Activated CD4-positive, alpha-beta T cell treated with anti-CD3 and anti-CD28 coated beads, Interleukin-2, amount 50 U/mL, for 4 hours (primary cell): Measurements from ENCODE around the gene PKIB.

ENCODE experiments used
- DNase-seq, 2 experiments: peaks; one replicate each; pipeline ENCODE4 v3.0.0-alpha.2; 2020

PKIB gene

GRCh38 chr6:122669868-122670267, 59.7 kb downstream of the PKIB start:
- no peak for DNase-seq

- DNase-seq, result no peak
These were observed 61.0 kb downstream of the PKIB start for GRCh38 chr6:122671251-122671650.

- no peak for DNase-seq
These were observed 63.2 kb downstream of the PKIB start for GRCh38 chr6:122673343-122673961.

GRCh38 chr6:122676146-122676545, 65.9 kb downstream of the PKIB start:
- no peak for DNase-seq

GRCh38 chr6:122676688-122677087, 66.5 kb downstream of the PKIB start:
- DNase-seq, result no peak

- DNase-seq, result no peak
These were observed 67.2 kb downstream of the PKIB start for GRCh38 chr6:122677406-122677805.

GRCh38 chr6:122678841-122679240, 68.6 kb downstream of the PKIB start:
- no peak for DNase-seq

GRCh38 chr6:122681705-122682104, 71.5 kb downstream of the PKIB start:
- DNase-seq, result no peak

GRCh38 chr6:122683989-122684651, 73.9 kb downstream of the PKIB start:
- no peak for DNase-seq

- no peak for DNase-seq
These were observed 82.0 kb downstream of the PKIB start for GRCh38 chr6:122692175-122692598.

GRCh38 chr6:122692807-122693580, 82.8 kb downstream of the PKIB start:
- DNase-seq, result no peak

GRCh38 chr6:122694075-122694474, 83.9 kb downstream of the PKIB start:
- no peak for DNase-seq

GRCh38 chr6:122694602-122695001, 84.4 kb downstream of the PKIB start:
- no peak for DNase-seq

GRCh38 chr6:122695188-122695587, 85.0 kb downstream of the PKIB start:
- DNase-seq, result no peak

GRCh38 chr6:122696079-122696478, 85.9 kb downstream of the PKIB start:
- no peak for DNase-seq

- DNase-seq, result no peak
These were observed 86.6 kb downstream of the PKIB start for GRCh38 chr6:122696853-122697252.

- no peak for DNase-seq
These were observed 87.3 kb downstream of the PKIB start for GRCh38 chr6:122697458-122697857.

GRCh38 chr6:122701666-122702065, 91.5 kb downstream of the PKIB start:
- no peak for DNase-seq

- DNase-seq, result no peak
These were observed 92.6 kb downstream of the PKIB start for GRCh38 chr6:122702841-122703240.

- DNase-seq, result no peak
These were observed 93.9 kb downstream of the PKIB start for GRCh38 chr6:122704066-122704465.

GRCh38 chr6:122709922-122710512, 99.8 kb downstream of the PKIB start:
- DNase-seq, result no peak

GRCh38 chr6:122710908-122711635, 100.9 kb downstream of the PKIB start:
- DNase-seq, result no peak

GRCh38 chr6:122712093-122712447, 101.9 kb downstream of the PKIB start:
- DNase-seq, result no peak
